WTC11 (cell line): ENCODE measurements around the gene UBE2J2. TPM values are rescaled to one million over a fixed set of nuclear protein-coding genes. Genes with fewer than 3 reads are reported as not detected.

Experiments used
- ATAC-seq: fragments of 200-7000 bp; cut with Tn5 transposase; 2 replicates; pipeline ENCODE4 v1.10.0; 2021; ENCODE audit warnings: mild to moderate bottlenecking, moderate library complexity
- CTCF ChIA-PET: fragments of 300-600 bp; sonication (Branson Sonifier 250); formaldehyde crosslinking; loops from one replicate; lab custom pipeline; 2021; ENCODE audit warnings: antibody characterized with exemption; lab: Charles Lee
- POLR2A ChIA-PET: fragments of 350-600 bp; sonication (Branson Sonifier 250); formaldehyde crosslinking; loops from one replicate; lab custom pipeline; 2021; ENCODE audit warnings: antibody characterized with exemption; lab: Charles Lee
- DNase-seq: peaks from one replicate; pipeline ENCODE4 v3.0.0; 2021; ENCODE audit warnings: low spot score
- H3K27ac Mint-ChIP-seq: 2 replicates; pipeline ENCODE4 v1.8.0; 2021; ENCODE audit warnings: mixed read lengths
- H3K27me3 Mint-ChIP-seq: 2 replicates; pipeline ENCODE4 v1.8.0; 2021; ENCODE audit warnings: low read depth, mild to moderate bottlenecking, moderate library complexity, mixed read lengths
- H3K36me3 Mint-ChIP-seq: 2 replicates; pipeline ENCODE4 v1.8.0; 2021; ENCODE audit warnings: mixed read lengths
- H3K4me1 Mint-ChIP-seq: 2 replicates; pipeline ENCODE4 v1.8.0; 2022; ENCODE audit warnings: mixed read lengths
- H3K4me3 Mint-ChIP-seq: 2 replicates; pipeline ENCODE4 v1.8.0; 2021; ENCODE audit warnings: mild to moderate bottlenecking, moderate library complexity, mixed read lengths
- H3K9me3 Mint-ChIP-seq: 2 replicates; pipeline ENCODE4 v1.8.0; 2021; ENCODE audit warnings: mixed read lengths
- ATF1 ChIP-seq: sonication (generic); formaldehyde crosslinking; IDR thresholded peaks from 2 replicates; pipeline ENCODE4 v1.8.1; 2023; ENCODE audit warnings: mild to moderate bottlenecking, moderate library complexity, missing genetic modification reagents
- CREB1 ChIP-seq: sonication (generic); formaldehyde crosslinking; IDR thresholded peaks from 2 replicates; pipeline ENCODE4 v1.8.0; 2023; ENCODE audit warnings: mild to moderate bottlenecking, missing genetic modification reagents
- E2F1 ChIP-seq: sonication (generic); formaldehyde crosslinking; IDR thresholded peaks from 2 replicates; pipeline ENCODE4 v1.8.0; 2022; ENCODE audit warnings: mild to moderate bottlenecking, missing genetic modification reagents
- E2F5 ChIP-seq: sonication (generic); formaldehyde crosslinking; IDR thresholded peaks from 2 replicates; pipeline ENCODE4 v1.8.1; 2022; ENCODE audit warnings: mild to moderate bottlenecking, moderate library complexity, missing genetic modification reagents
- ETV6 ChIP-seq: sonication (generic); formaldehyde crosslinking; IDR thresholded peaks from 2 replicates; pipeline ENCODE4 v1.8.1; 2022; ENCODE audit warnings: mild to moderate bottlenecking, missing genetic modification reagents
- FOXP1 ChIP-seq: sonication (generic); formaldehyde crosslinking; IDR thresholded peaks from 2 replicates; pipeline ENCODE4 v1.8.0; 2022; ENCODE audit warnings: missing genetic modification reagents, mild to moderate bottlenecking, moderate library complexity, borderline replicate concordance
- JAZF1 ChIP-seq: fragments of 250-450 bp; sonication (Bioruptor Pico); IDR thresholded peaks from 2 replicates; pipeline ENCODE4 v1.9.0; 2021; ENCODE audit warnings: moderate library complexity, mild to moderate bottlenecking, inconsistent platforms
- OVOL2 ChIP-seq: fragments of 250-450 bp; sonication (Bioruptor Pico); IDR thresholded peaks from 2 replicates; pipeline ENCODE4 v1.9.0; 2021; ENCODE audit warnings: mild to moderate bottlenecking, borderline replicate concordance
- PRDM15 ChIP-seq: sonication (generic); formaldehyde crosslinking; IDR thresholded peaks from 2 replicates; pipeline ENCODE4 v1.8.0; 2022; ENCODE audit warnings: missing genetic modification reagents
- SMAD4 ChIP-seq: sonication (generic); formaldehyde crosslinking; IDR thresholded peaks from 2 replicates; pipeline ENCODE4 v1.8.0; 2022; ENCODE audit warnings: mild to moderate bottlenecking, missing genetic modification reagents
- SP1 ChIP-seq: sonication (generic); formaldehyde crosslinking; conservative IDR thresholded peaks from 2 replicates; pipeline ENCODE4 v1.8.1; 2022; ENCODE audit warnings: missing genetic modification reagents
- USF1 ChIP-seq: sonication (generic); formaldehyde crosslinking; IDR thresholded peaks from 2 replicates; pipeline ENCODE4 v1.8.0; 2022; ENCODE audit warnings: mild to moderate bottlenecking, missing genetic modification reagents
- USF2 ChIP-seq: sonication (generic); formaldehyde crosslinking; IDR thresholded peaks from 2 replicates; pipeline ENCODE4 v1.8.1; 2023; ENCODE audit warnings: mild to moderate bottlenecking, missing genetic modification reagents, moderate library complexity
- ZBTB21 ChIP-seq: sonication (generic); formaldehyde crosslinking; IDR thresholded peaks from 2 replicates; pipeline ENCODE4 v1.8.1; 2023; ENCODE audit warnings: mild to moderate bottlenecking, missing genetic modification reagents, borderline replicate concordance
- ZNF138 ChIP-seq: sonication (generic); formaldehyde crosslinking; conservative IDR thresholded peaks from 2 replicates; pipeline ENCODE4 v1.8.1; 2022; ENCODE audit warnings: mild to moderate bottlenecking, moderate library complexity, missing genetic modification reagents
- ZNF232 ChIP-seq: sonication (generic); formaldehyde crosslinking; IDR thresholded peaks from 2 replicates; pipeline ENCODE4 v1.8.0; 2022; ENCODE audit warnings: mild to moderate bottlenecking, missing genetic modification reagents
- ZNF425 ChIP-seq: fragments of 250-450 bp; sonication (Bioruptor Pico); conservative IDR thresholded peaks from 2 replicates; pipeline ENCODE4 v1.9.0; 2021; ENCODE audit warnings: mild to moderate bottlenecking
- ZNF532 ChIP-seq: fragments of 250-450 bp; sonication (Bioruptor Pico); IDR thresholded peaks from 2 replicates; pipeline ENCODE4 v1.9.0; 2021; ENCODE audit warnings: mild to moderate bottlenecking, borderline replicate concordance
- total RNA-seq: library from RNA; stranded (reverse); gene quantifications from 3 replicates; pipeline ENCODE4 v1.2.3, GENCODE V29; 2021

The UBE2J2 gene
- total RNA-seq, 1 experiment from 2014 or later = 72.2 TPM

- TF ChIP-seq E2F1 = no peak
- TF ChIP-seq FOXP1 (CRISPR knock-in tag) = no peak
- no peak for TF ChIP-seq USF2 (CRISPR knock-in tag)
- no peak for TF ChIP-seq ATF1
Observed at GRCh38 chr1:1243266-1243660, 30.4 kb downstream of the UBE2J2 start (continued).

- Mint-ChIP-seq H3K9me3 (no peaks in the 10 kb centered on the region), H3K27me3 (no peaks in the 10 kb centered on the region), H3K4me3 (no peak overlapping the region), H3K4me1 (no peaks in the 10 kb centered on the region), H3K27ac (no peak overlapping the region), H3K36me3 (no peaks in the 10 kb centered on the region)
- DNase-seq (no peak), ATAC-seq (no peak)
- POLR2A ChIA-PET = no interaction called here
- no peak for TF ChIP-seq CREB1 (CRISPR knock-in tag)
- TF ChIP-seq JAZF1 = no peak
- TF ChIP-seq E2F1 = no peak
- no peak for TF ChIP-seq E2F5
- no peak for TF ChIP-seq SP1 (CRISPR knock-in tag)
- no peak for TF ChIP-seq USF1
- no peak for TF ChIP-seq ZNF532 (CRISPR knock-in tag)
- no peak for TF ChIP-seq ZNF138 (CRISPR knock-in tag)
- no peak for TF ChIP-seq SMAD4 (CRISPR knock-in tag)
- no peak for TF ChIP-seq PRDM15
- TF ChIP-seq ZNF425 (CRISPR knock-in tag) = no peak
- TF ChIP-seq ZBTB21 (CRISPR knock-in tag) = no peak
- TF ChIP-seq ZNF232 = no peak
- TF ChIP-seq ETV6 (CRISPR knock-in tag) = no peak
- no peak for TF ChIP-seq OVOL2
- CTCF ChIA-PET = interaction anchor here (1.1 kb wide), 1 partner anchor 62 kb away, joined by 3 read pairs; no protein-coding TSS in a partner anchor
Observed at GRCh38 chr1:1242461-1243265, 31.0 kb downstream of the UBE2J2 start.
